Transverse colon (tissue), 4 donors: Measurements from ENCODE around the gene KCNC4.

ENCODE experiments used
- CTCF ChIP-seq, 5 experiments: fragments of 200-600 bp in 3 of 5; fragments of 450-650 bp in 2 of 5; sonication (generic) in 3 of 5; IDR thresholded peaks; 1 replicate in 2 of 5; 2 replicates in 3 of 5; pipeline ENCODE4 v1.5.1; 2016 to 2017; ENCODE audit warnings: antibody characterized with exemption in 5 of 5, inconsistent platforms in 3 of 5, mild to moderate bottlenecking in 2 of 5, moderate library complexity in 1 of 5
- POLR2A ChIP-seq: fragments of 450-650 bp; IDR thresholded peaks from one replicate; pipeline ENCODE4 v1.6.1; 2016; ENCODE audit warnings: antibody characterized with exemption, mild to moderate bottlenecking, moderate library complexity
- POLR2AphosphoS5 ChIP-seq, 3 donors: sonication (generic); formaldehyde crosslinking; IDR thresholded peaks; one replicate each; pipeline ENCODE4 v1.6.1; 2016; ENCODE audit warnings: antibody characterized with exemption in 3 of 3

GRCh38 chr1:110165761-110166231 lies 44.3 kb upstream of the KCNC4 start:
- TF ChIP-seq POLR2AphosphoS5 (IDR thresholded peaks at IDR 0.05) (no peak), CTCF (IDR thresholded peaks at IDR 0.05) (no peak), POLR2A (no peak)
